Naive thymus-derived CD4-positive, alpha-beta T cell (primary cell): Measurements from ENCODE around the gene COQ10B. TPM values are rescaled to one million over a fixed set of nuclear protein-coding genes. Genes with fewer than 3 reads are reported as not detected.

Source experiments
- ATAC-seq: fragments of 150-1000 bp; cut with Tn5 transposase; 2 replicates; pipeline ENCODE4 v1.10.0; 2021; ENCODE audit warnings: mild to moderate bottlenecking, moderate library complexity
- CTCF ChIA-PET: fragments of 350-600 bp; sonication (Branson Sonifier 250); formaldehyde crosslinking; loops from one replicate; lab custom pipeline; 2021; ENCODE audit warnings: antibody characterized with exemption; lab: Charles Lee
- POLR2A ChIA-PET: fragments of 350-600 bp; sonication (Branson Sonifier 250); formaldehyde crosslinking; loops from one replicate; lab custom pipeline; 2021; ENCODE audit warnings: antibody characterized with exemption, inconsistent platforms; lab: Charles Lee
- DNase-seq, 9 donors: peaks; one replicate each; pipeline versions ENCODE4 v3.0.0 to v3.0.0-alpha.2; 2020 to 2022; ENCODE audit warnings: mixed read lengths in 1 of 9
- H3K27ac ChIP-seq: one replicate; pipeline ENCODE4 v1.7.0; 2013; ENCODE audit warnings: mild to moderate bottlenecking, low read depth, low read length, moderate library complexity
- H3K27me3 ChIP-seq, 2 donors: one replicate each; pipeline ENCODE4 v1.7.0; 2013; ENCODE audit warnings: low read length in 2 of 2, mild to moderate bottlenecking in 2 of 2, moderate library complexity in 2 of 2; ENCODE audit not compliant: control insufficient read depth in 2 of 2, insufficient read depth in 2 of 2
- H3K36me3 ChIP-seq, 3 experiments: 1 replicate in 2 of 3; 2 replicates in 1 of 3; pipeline ENCODE4 v1.7.0; 2013; ENCODE audit warnings: low read length in 3 of 3, mild to moderate bottlenecking in 3 of 3, moderate library complexity in 1 of 3; ENCODE audit not compliant: insufficient read depth in 3 of 3, control insufficient read depth in 2 of 3
- H3K4me1 ChIP-seq, 2 donors: one replicate each; pipeline ENCODE4 v1.7.0; 2013; ENCODE audit warnings: low read length in 2 of 2, mild to moderate bottlenecking in 2 of 2, moderate library complexity in 1 of 2; ENCODE audit not compliant: control insufficient read depth in 2 of 2, insufficient read depth in 2 of 2
- H3K4me3 ChIP-seq: 2 replicates; pipeline ENCODE4 v1.7.0; 2013; ENCODE audit warnings: mild to moderate bottlenecking, low read length
- H3K9me3 ChIP-seq, 3 experiments: 1 replicate in 2 of 3; 2 replicates in 1 of 3; pipeline ENCODE4 v1.7.0; 2013; ENCODE audit warnings: low read length in 3 of 3; ENCODE audit not compliant: control insufficient read depth in 2 of 3
- H3K27ac Mint-ChIP-seq, 9 donors: one replicate each; pipeline ENCODE4 v1.8.0; 2020 to 2022; ENCODE audit warnings: mixed read lengths in 9 of 9, mild to moderate bottlenecking in 8 of 9, moderate library complexity in 5 of 9, inconsistent platforms in 2 of 9
- H3K27me3 Mint-ChIP-seq, 5 donors: one replicate each; pipeline ENCODE4 v1.8.0; 2021 to 2022; ENCODE audit warnings: mixed read lengths in 5 of 5, mild to moderate bottlenecking in 1 of 5
- H3K36me3 Mint-ChIP-seq, 5 donors: one replicate each; pipeline ENCODE4 v1.8.0; 2020 to 2022; ENCODE audit warnings: mixed read lengths in 5 of 5, mild to moderate bottlenecking in 3 of 5, inconsistent platforms in 1 of 5
- H3K4me1 Mint-ChIP-seq, 7 donors: one replicate each; pipeline ENCODE4 v1.8.0; 2020 to 2022; ENCODE audit warnings: mixed read lengths in 7 of 7, mild to moderate bottlenecking in 3 of 7, inconsistent platforms in 1 of 7
- H3K4me3 Mint-ChIP-seq, 10 donors: one replicate each; pipeline ENCODE4 v1.8.0; 2020 to 2022; ENCODE audit warnings: mild to moderate bottlenecking in 10 of 10, mixed read lengths in 10 of 10, moderate library complexity in 6 of 10, inconsistent platforms in 2 of 10
- H3K9me3 Mint-ChIP-seq, 11 donors: one replicate each; pipeline ENCODE4 v1.8.0; 2020 to 2022; ENCODE audit warnings: mixed read lengths in 11 of 11, mild to moderate bottlenecking in 4 of 11, inconsistent platforms in 1 of 11, moderate library complexity in 1 of 11
- intact Hi-C, 2 donors: fragments of 100-400 bp; cut with micrococcal nuclease; formaldehyde crosslinking; loops; one replicate each; pipeline ENCODE4 v1.15.1; 2023
- polyA plus RNA-seq, 2 donors: library from polyadenylated mRNA; unstranded; fragments of 300-500 nt; fragmentation: Illumina TruSeq; gene quantifications; one replicate each; pipeline ENCODE4 v1.2.3, GENCODE V29; 2021
- total RNA-seq, 6 experiments: library from RNA in 5 of 6; stranded (reverse) in 5 of 6; gene quantifications; 1 replicate in 5 of 6; 2 replicates in 1 of 6; pipeline ENCODE4 v1.2.3 and lab custom pipeline; 2021 to 2026

The COQ10B gene
- total and polyA plus RNA-seq, 7 experiments from 2014 or later = 22.9 to 57.2 (median 31.9) TPM

DNA sequence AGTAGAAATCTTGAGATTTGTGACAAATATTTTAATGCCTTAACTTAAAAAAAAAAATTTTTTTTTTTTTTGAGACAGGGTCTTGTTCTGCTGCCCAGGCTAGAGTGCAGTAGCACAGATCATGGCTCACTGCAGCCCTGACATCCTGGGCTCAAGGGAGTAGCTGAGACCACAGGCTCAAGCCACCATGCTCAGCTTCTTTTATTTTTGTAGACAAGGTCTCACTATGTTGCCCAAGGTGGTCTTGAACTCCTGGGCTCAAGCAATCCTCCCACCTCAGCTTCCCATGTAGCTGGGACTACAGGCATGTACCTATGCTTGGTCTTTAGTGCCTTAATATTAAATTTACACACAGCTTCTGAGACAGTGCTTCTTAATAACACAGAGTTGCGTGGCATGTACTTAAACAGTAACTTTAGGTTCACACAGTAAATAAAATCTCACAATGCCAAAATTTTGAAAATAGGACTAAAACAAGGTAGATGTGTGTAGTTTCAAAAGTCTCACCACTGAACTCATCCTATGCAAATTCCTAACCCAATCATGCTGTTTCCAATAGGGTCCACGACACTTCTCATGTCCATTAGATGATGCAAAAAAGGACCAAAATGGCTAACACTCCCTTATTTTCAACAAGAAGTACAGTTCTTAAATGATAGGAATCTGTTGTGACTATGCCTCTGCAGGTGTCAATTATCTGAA, 42.2 kb downstream of the COQ10B start:
- Mint-ChIP-seq H3K9me3 (no peaks in the 10 kb centered on the region), H3K4me3 (peak overlapping the region in 2 of 10 donors; percentile 49 to 84), H3K36me3 (peaks cover 4 to 48% (median 19%) of the 10 kb centered on the region in 5 donors), H3K4me1 (peaks cover 12 to 49% (median 37%) of the 10 kb centered on the region in 7 donors), H3K27me3 (no peaks in the 10 kb centered on the region), H3K27ac (peak overlapping the region in 8 of 9 donors; percentile 1 to 98 (median 63))
- no peak for DNase-seq
- peaks cover 7 to 27% of the 10 kb centered on the region in 2 donors for H3K4me1 ChIP-seq
- no peak overlapping the region for H3K4me3 ChIP-seq
- ChIA-PET CTCF (interaction anchor here (1.4 kb wide), 1 partner anchor 210 kb away, joined by 5 read pairs; the partner anchor contains the start of gene MARS2), POLR2A (interaction anchor here (0.7 to 1.9 kb wide), 3 partner anchors 18 to 376 kb away, joined by 3 to 8 read pairs (median 4); partner anchors contain the start of gene MOB4)
- no peak for ATAC-seq
- H3K27ac ChIP-seq = no peak overlapping the region
- H3K27me3 ChIP-seq = no peaks in the 10 kb centered on the region
- H3K36me3 ChIP-seq = peaks cover 10 to 61% (median 30%) of the 10 kb centered on the region in 3 experiments
- no peaks in the 10 kb centered on the region for H3K9me3 ChIP-seq
- intact Hi-C loops = loop anchor here (5.0 to 10.0 kb wide), 6 partner anchors 78 to 1321 kb away; partner anchors contain the start of genes GTF3C3 (in 1 of the 2), PGAP1 (in 1 of the 2) and STK17B (in 1 of the 2)

- H3K27me3 ChIP-seq = no peaks in the 10 kb centered on the region
- intact Hi-C loops = loop anchor here (5.0 to 10.0 kb wide), 6 partner anchors 79 to 1322 kb away; partner anchors contain the start of genes GTF3C3 (in 1 of the 2), PGAP1 (in 1 of the 2) and STK17B (in 1 of the 2)
- ChIA-PET POLR2A (interaction anchor here (0.6 to 2.1 kb wide), 5 partner anchors 8 to 513 kb away, joined by 3 to 8 read pairs (median 4); partner anchors contain the start of gene MOB4), CTCF (interaction anchor here (0.7 kb wide), 1 partner anchor 30 kb away, joined by 3 read pairs; no protein-coding TSS in a partner anchor)
- H3K36me3 ChIP-seq = peaks cover 3 to 51% (median 22%) of the 10 kb centered on the region in 3 experiments
- DNase-seq = no peak
- Mint-ChIP-seq H3K4me3 (peak overlapping the region in 9 of 10 donors; percentile 10 to 100 (median 91)), H3K4me1 (peaks cover 21 to 58% (median 46%) of the 10 kb centered on the region in 7 donors), H3K9me3 (no peaks in the 10 kb centered on the region), H3K27ac (peak overlapping the region; percentile 8 to 98 (median 87)), H3K36me3 (peaks cover 4 to 52% (median 15%) of the 10 kb centered on the region in 5 donors), H3K27me3 (no peaks in the 10 kb centered on the region)
- peak overlapping the region; percentile 90 for H3K27ac ChIP-seq
- no peaks in the 10 kb centered on the region for H3K9me3 ChIP-seq
- peaks cover 13 to 30% of the 10 kb centered on the region in 2 donors for H3K4me1 ChIP-seq
- no peak for ATAC-seq
- no peak overlapping the region for H3K4me3 ChIP-seq
These were observed 43.3 kb downstream of the COQ10B start for GRCh38 chr2:197496695-197497094.

- no peaks in the 10 kb centered on the region for H3K27me3 ChIP-seq
- H3K27ac ChIP-seq = peak overlapping the region; percentile 90
- H3K4me1 Mint-ChIP-seq = peaks cover 28 to 64% (median 52%) of the 10 kb centered on the region in 7 donors
- POLR2A ChIA-PET = interaction anchor here (1.0 to 4.3 kb wide), 5 partner anchors 9 to 62 kb away, joined by 4 to 49 read pairs (median 8); partner anchors contain the start of genes MOB4 and SF3B1
- intact Hi-C loops = loop anchor here (5.0 to 10.0 kb wide), 6 partner anchors 80 to 1323 kb away; partner anchors contain the start of genes GTF3C3 (in 1 of the 2), PGAP1 (in 1 of the 2) and STK17B (in 1 of the 2)
- CTCF ChIA-PET = no interaction called here
- no peak for ATAC-seq
- H3K36me3 ChIP-seq = peaks cover 3 to 44% (median 20%) of the 10 kb centered on the region in 3 experiments
- no peaks in the 10 kb centered on the region for H3K27me3 Mint-ChIP-seq
- no peak overlapping the region for H3K4me3 ChIP-seq
- H3K27ac Mint-ChIP-seq = peak overlapping the region; percentile 83 to 98 (median 94)
- peaks cover 17 to 34% of the 10 kb centered on the region in 2 donors for H3K4me1 ChIP-seq
- no peak for DNase-seq
- H3K36me3 Mint-ChIP-seq = peaks cover 7 to 57% (median 21%) of the 10 kb centered on the region in 5 donors
- H3K9me3 Mint-ChIP-seq = no peaks in the 10 kb centered on the region
- H3K9me3 ChIP-seq = no peaks in the 10 kb centered on the region
- peak overlapping the region; percentile 47 to 100 (median 92) for H3K4me3 Mint-ChIP-seq
These were observed 44.0 kb downstream of the COQ10B start for GRCh38 chr2:197497326-197497725.

DNA sequence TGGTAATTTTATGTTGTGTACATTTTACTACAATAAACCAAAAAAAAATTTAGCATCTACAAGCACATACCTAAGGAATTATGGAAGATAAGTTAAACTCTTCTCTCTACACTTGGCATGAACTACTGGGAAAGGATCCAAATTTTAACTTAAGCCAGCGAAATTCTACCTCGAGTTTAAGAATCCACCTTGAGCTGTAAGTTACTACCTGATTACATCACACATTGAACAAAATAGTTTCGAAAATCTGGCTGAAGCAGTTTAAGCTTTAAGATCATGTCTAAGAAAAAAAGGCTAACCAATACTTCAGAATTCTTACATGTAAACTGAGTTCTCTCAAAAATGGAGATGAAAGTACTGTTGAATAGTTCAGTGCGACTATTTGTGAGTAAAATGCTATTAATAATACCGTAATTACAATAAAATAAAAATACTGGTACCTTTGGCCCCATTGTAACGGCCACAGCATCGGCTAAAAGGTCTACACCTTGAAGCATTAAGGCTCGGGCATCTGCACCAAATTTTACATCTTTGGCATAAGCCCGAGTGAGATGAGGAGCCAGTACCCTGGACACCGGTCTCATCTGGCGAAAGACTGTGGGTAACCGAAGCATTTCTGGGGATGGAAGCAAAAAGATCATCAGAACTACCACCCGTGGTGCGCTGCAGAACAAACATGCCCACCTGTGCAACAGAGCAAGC, 45.0 kb downstream of the COQ10B start:
- Mint-ChIP-seq H3K36me3 (peaks cover 4 to 52% (median 22%) of the 10 kb centered on the region in 5 donors), H3K4me3 (peak overlapping the region; percentile 84 to 100 (median 94)), H3K4me1 (peaks cover 31 to 66% (median 60%) of the 10 kb centered on the region in 7 donors), H3K9me3 (no peaks in the 10 kb centered on the region), H3K27me3 (no peaks in the 10 kb centered on the region), H3K27ac (peak overlapping the region; percentile 83 to 98 (median 94))
- CTCF ChIA-PET = interaction anchor here (0.6 to 1.1 kb wide), 2 partner anchors 41 to 89 kb away, joined by 3 to 5 read pairs; no protein-coding TSS in a partner anchor
- Histone ChIP-seq H3K9me3 (no peaks in the 10 kb centered on the region), H3K27me3 (no peaks in the 10 kb centered on the region), H3K36me3 (peaks cover 3 to 35% (median 13%) of the 10 kb centered on the region in 3 experiments), H3K4me1 (peaks cover 17 to 41% of the 10 kb centered on the region in 2 donors), H3K27ac (peak overlapping the region; percentile 90), H3K4me3 (peak overlapping the region; percentile 94)
- ATAC-seq = no peak
- POLR2A ChIA-PET = interaction anchor here (0.6 to 5.3 kb wide), 12 partner anchors 8 to 299 kb away, joined by 3 to 100 read pairs (median 8); partner anchors contain the start of genes COQ10B, MOB4 and SF3B1
- DNase-seq = no peak
- intact Hi-C loops = loop anchor here (5.0 to 10.0 kb wide), 6 partner anchors 81 to 1324 kb away; partner anchors contain the start of genes GTF3C3 (in 1 of the 2), PGAP1 (in 1 of the 2) and STK17B (in 1 of the 2)

- Mint-ChIP-seq H3K4me1 (peaks cover 31 to 69% (median 60%) of the 10 kb centered on the region in 7 donors), H3K9me3 (no peaks in the 10 kb centered on the region), H3K36me3 (peaks cover 4 to 54% (median 20%) of the 10 kb centered on the region in 5 donors), H3K27ac (peak overlapping the region; percentile 83 to 98 (median 94)), H3K27me3 (no peaks in the 10 kb centered on the region), H3K4me3 (peak overlapping the region; percentile 84 to 100 (median 94))
- Histone ChIP-seq H3K4me3 (peak overlapping the region; percentile 94), H3K36me3 (peaks cover 3 to 33% (median 13%) of the 10 kb centered on the region in 3 experiments), H3K4me1 (peaks cover 17 to 41% of the 10 kb centered on the region in 2 donors), H3K27me3 (no peaks in the 10 kb centered on the region), H3K27ac (peak overlapping the region; percentile 90), H3K9me3 (no peaks in the 10 kb centered on the region)
- CTCF ChIA-PET = interaction anchor here (0.6 to 1.3 kb wide), 4 partner anchors 18 to 175 kb away, joined by 3 to 5 read pairs (median 4); partner anchors contain the start of gene SF3B1
- POLR2A ChIA-PET = interaction anchor here (0.5 to 5.3 kb wide), 17 partner anchors 8 to 300 kb away, joined by 3 to 100 read pairs (median 5); partner anchors contain the start of genes COQ10B, MARS2, MOB4 and SF3B1
- intact Hi-C loops = loop anchor here (1.0 to 10.0 kb wide), 7 partner anchors 82 to 1324 kb away; partner anchors contain the start of genes GTF3C3 (in 1 of the 2), PGAP1 (in 1 of the 2) and STK17B (in 1 of the 2)
- ATAC-seq = no peak
- DNase-seq = peak; percentile 4 to 62 (median 30)
These were observed 45.7 kb downstream of the COQ10B start for GRCh38 chr2:197498937-197499593.
